Gastroesophageal sphincter (tissue), 4 donors: ENCODE results near the gene RTBDN. TPM values are rescaled to one million over a fixed set of nuclear protein-coding genes. Genes with fewer than 3 reads are reported as not detected.

Experiments used
- ATAC-seq: fragments of 150-250 bp; one replicate; pipeline ENCODE4 v1.9.1; 2016; ENCODE audit warnings: mild to moderate bottlenecking, moderate library complexity
- H3K27ac ChIP-seq, 4 donors: fragments of 200-600 bp; sonication (generic) in 3 of 4; 1 replicate in 3 of 4; 2 replicates in 1 of 4; pipeline ENCODE4 v1.5.1; 2016 to 2019
- H3K27me3 ChIP-seq: fragments of 200-600 bp; sonication (generic); one replicate; pipeline ENCODE4 v1.5.1; 2019
- H3K36me3 ChIP-seq, 2 donors: fragments of 200-600 bp; sonication (generic); one replicate each; pipeline ENCODE4 v1.5.1; 2019; ENCODE audit warnings: control low read depth in 1 of 2
- H3K4me1 ChIP-seq, 3 donors: fragments of 200-600 bp; sonication (generic); 1 replicate in 2 of 3; 2 replicates in 1 of 3; pipeline ENCODE4 v1.5.1; 2016 to 2019; ENCODE audit warnings: control low read depth in 2 of 3
- H3K4me3 ChIP-seq, 2 donors: fragments of 200-600 bp; sonication (generic); one replicate each; pipeline ENCODE4 v1.5.1; 2019; ENCODE audit warnings: mild to moderate bottlenecking in 1 of 2, moderate library complexity in 1 of 2
- H3K9me3 ChIP-seq, 3 donors: fragments of 200-600 bp; sonication (generic); one replicate each; pipeline ENCODE4 v1.5.1; 2017 to 2019; ENCODE audit warnings: control low read depth in 2 of 3
- CTCF ChIP-seq, 4 experiments: fragments of 200-600 bp in 2 of 4; fragments of 450-650 bp in 2 of 4; sonication (generic) in 1 of 4; IDR thresholded peaks; one replicate each; pipeline ENCODE4 v1.5.1; 2017 to 2019; ENCODE audit warnings: antibody characterized with exemption in 4 of 4, mild to moderate bottlenecking in 2 of 4, moderate library complexity in 2 of 4
- EP300 ChIP-seq: sonication (generic); formaldehyde crosslinking; IDR thresholded peaks from one replicate; pipeline ENCODE4 v1.6.1; 2017; ENCODE audit warnings: antibody characterized with exemption, mild to moderate bottlenecking
- POLR2A ChIP-seq, 2 donors: fragments of 450-650 bp; IDR thresholded peaks; one replicate each; pipeline ENCODE4 v1.6.1; 2017; ENCODE audit warnings: antibody characterized with exemption in 2 of 2, mild to moderate bottlenecking in 2 of 2, moderate library complexity in 1 of 2
- POLR2AphosphoS5 ChIP-seq: sonication (generic); formaldehyde crosslinking; IDR thresholded peaks from one replicate; pipeline ENCODE4 v1.6.1; 2017; ENCODE audit warnings: antibody characterized with exemption
- WGBS, 2 donors: methylation state at CpG; one replicate each; pipeline ENCODE4 v1.1.5; 2018; ENCODE audit warnings: low coverage in 1 of 2; 5-methylcytosine and 5-hydroxymethylcytosine counted together
- total RNA-seq, 4 donors: library from RNA; depleted of rRNA; stranded (reverse); fragments of >200 nt; gene quantifications; one replicate each; pipeline ENCODE4 v1.1.0, GENCODE V29; 2016

RTBDN gene
- total RNA-seq, 4 donors from 2014 or later: 1.1 TPM; not detected in 3

GRCh38 chr19:12783291-12783848, 51.0 kb downstream of the RTBDN start:
- no peak for ATAC-seq
- H3K27ac ChIP-seq: peak overlapping the region; percentile 67 to 100 (median 98)
- no peak for TF ChIP-seq CTCF (IDR thresholded peaks at IDR 0.05)
- WGBS, 2 donors: 20% methylated on average over 1 of the region's 16 CpGs; no CpG with 5 or more reads in 1 of the 2 donors
- H3K27me3 ChIP-seq: no peaks in the 10 kb centered on the region
- no peaks in the 10 kb centered on the region for H3K36me3 ChIP-seq
- peak overlapping the region; percentile 33 to 60 for H3K4me3 ChIP-seq
- no peaks in the 10 kb centered on the region for H3K9me3 ChIP-seq
- peaks cover 0 to 85% (median 51%) of the 10 kb centered on the region in 3 donors for H3K4me1 ChIP-seq

- Histone ChIP-seq H3K27me3 (no peaks in the 10 kb centered on the region), H3K9me3 (no peaks in the 10 kb centered on the region), H3K4me1 (peaks cover 0 to 85% (median 45%) of the 10 kb centered on the region in 3 donors), H3K36me3 (no peaks in the 10 kb centered on the region), H3K27ac (peak overlapping the region; percentile 67 to 100 (median 98)), H3K4me3 (peak overlapping the region; percentile 33 to 60)
- WGBS, 2 donors: no CpG with 5 or more reads among the region's 88 CpGs
- TF ChIP-seq POLR2A (IDR thresholded peaks at IDR 0.05) (peak; percentile 72 to 79), EP300 (peak; percentile 97), CTCF (IDR thresholded peaks at IDR 0.05) (peak in 1 of 4 experiments; percentile 30), POLR2AphosphoS5 (peak; percentile 98)
- ATAC-seq: peak; percentile 70
These were observed 51.7 kb downstream of the RTBDN start for GRCh38 chr19:12782424-12783290.

GRCh38 chr19:12782174-12782423, 52.3 kb downstream of the RTBDN start:
- Histone ChIP-seq H3K36me3 (no peaks in the 10 kb centered on the region), H3K9me3 (no peaks in the 10 kb centered on the region), H3K4me1 (peaks cover 0 to 85% (median 47%) of the 10 kb centered on the region in 3 donors), H3K27ac (peak overlapping the region; percentile 67 to 100 (median 98)), H3K27me3 (no peaks in the 10 kb centered on the region), H3K4me3 (peak overlapping the region; percentile 33 to 60)
- TF ChIP-seq CTCF (IDR thresholded peaks at IDR 0.05) (no peak), POLR2A (IDR thresholded peaks at IDR 0.05) (no peak), POLR2AphosphoS5 (no peak), EP300 (no peak)
- no peak for ATAC-seq
- WGBS, 2 donors: 0% methylated on average over 1 of the region's 12 CpGs; no CpG with 5 or more reads in 1 of the 2 donors

GRCh38 chr19:12779162-12779993, 55.0 kb downstream of the RTBDN start:
- H3K36me3 ChIP-seq: no peaks in the 10 kb centered on the region
- peak overlapping the region in 1 of 2 donors; percentile 73 for H3K4me3 ChIP-seq
- TF ChIP-seq POLR2AphosphoS5 (peak; percentile 75), CTCF (IDR thresholded peaks at IDR 0.05) (no peak), POLR2A (IDR thresholded peaks at IDR 0.05) (no peak)
- peaks cover 0 to 67% (median 32%) of the 10 kb centered on the region in 3 donors for H3K4me1 ChIP-seq
- 36 to 67% methylated on average over 3 to 10 of the region's 15 CpGs for WGBS, 2 donors
- peak overlapping the region; percentile 72 to 99 (median 98) for H3K27ac ChIP-seq
- no peaks in the 10 kb centered on the region for H3K27me3 ChIP-seq
- H3K9me3 ChIP-seq: no peaks in the 10 kb centered on the region
- no peak for ATAC-seq
